HG03460 (cell line): ENCODE data around the gene CCDC149.

Source experiments
- ATAC-seq: cut with Tn5 transposase; IDR thresholded peaks from one replicate; pipeline ENCODE4 v1.9.1; 2021; ENCODE audit not compliant: unreplicated experiment

Gene CCDC149

DNA sequence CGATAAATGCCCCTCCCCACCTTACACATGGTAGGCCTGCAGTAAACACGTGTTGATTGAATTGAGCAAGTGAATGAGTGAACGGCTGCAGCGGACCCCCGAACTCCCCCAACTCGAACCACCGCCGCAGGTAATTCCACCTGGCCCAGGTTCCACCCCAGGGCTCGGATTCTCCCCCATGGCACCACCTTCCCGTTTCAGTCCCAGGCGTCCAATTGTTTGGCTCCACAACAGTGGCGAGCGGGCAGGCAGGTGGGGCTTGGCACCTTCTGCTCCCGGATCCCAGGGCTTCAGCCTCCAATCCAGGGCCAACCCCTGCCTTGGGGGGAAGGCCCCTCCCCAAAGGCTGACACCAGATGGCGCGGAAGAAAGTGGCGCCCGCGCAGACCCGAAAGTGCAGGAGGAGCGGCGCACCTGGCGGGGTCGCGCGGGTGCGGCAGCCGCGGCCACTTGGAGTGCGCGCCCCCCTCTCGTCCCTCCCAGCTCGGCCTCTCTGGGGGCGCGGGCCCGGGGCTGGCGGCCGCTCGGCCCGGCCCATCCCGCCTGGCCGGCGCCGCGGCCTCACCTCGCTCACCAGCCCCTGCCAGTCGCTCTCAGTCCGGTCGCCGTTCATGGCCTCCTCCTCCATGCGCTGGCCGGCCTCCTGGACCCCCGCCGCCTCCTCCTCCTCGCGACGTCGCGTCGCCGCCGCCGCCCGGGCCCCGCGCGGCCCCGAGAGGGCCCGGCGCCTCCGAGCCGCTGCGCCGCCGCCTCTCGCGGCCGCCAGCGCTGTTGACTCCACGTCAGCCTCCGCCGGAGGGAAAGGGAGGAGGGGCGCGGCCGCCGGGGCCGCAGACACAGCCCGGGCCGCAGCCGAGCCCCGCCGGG, at the start of gene CCDC149:
Gene CCDC149, minus strand, starts transcription at position 791 of the 867 bp plus-strand sequence. Its CDS starts 178 bp downstream, at position 613.
- ATAC-seq: no peak

DNA sequence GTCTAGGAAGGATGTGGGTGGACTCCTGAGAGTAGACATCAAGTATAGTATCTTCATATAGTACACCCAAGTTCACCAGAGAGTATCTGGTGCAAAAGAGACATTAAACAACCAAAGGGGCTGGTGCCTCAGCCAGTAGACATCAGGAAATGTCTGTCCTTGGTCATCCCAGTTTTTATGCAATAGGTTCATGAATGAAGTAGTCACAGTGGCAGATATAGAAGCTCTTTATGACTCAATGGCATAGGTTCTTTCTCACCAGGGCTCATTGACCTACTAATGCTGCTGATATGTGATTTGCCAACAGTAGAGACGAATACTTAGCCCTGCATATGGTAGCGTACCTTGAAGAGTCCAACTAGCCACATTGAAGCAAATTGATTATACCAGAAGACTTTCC, 45.0 kb upstream of the CCDC149 start:
- ATAC-seq: no peak

DNA sequence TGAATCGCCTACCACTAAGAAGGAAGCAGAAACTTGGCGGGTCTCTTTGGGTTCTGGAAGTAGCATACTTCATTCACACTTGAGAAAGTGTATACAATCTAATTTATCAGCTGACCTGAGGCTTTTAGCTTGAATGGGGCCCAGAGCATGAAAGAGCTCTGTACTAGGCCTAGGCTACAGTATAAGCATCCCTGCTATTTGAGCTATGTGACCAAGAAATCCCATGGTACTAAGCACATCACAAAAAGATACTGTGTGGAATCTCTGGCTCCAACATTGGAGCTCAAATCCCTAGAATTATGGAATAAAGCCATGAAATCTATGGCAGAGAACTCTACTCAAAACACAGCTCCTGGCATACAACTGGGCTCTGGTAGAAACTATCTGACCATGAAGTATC, 43.9 kb upstream of the CCDC149 start:
- no peak for ATAC-seq

GRCh38 chr4:24956091-24956490, 43.2 kb upstream of the CCDC149 start:
- ATAC-seq: no peak

GRCh38 chr4:24952667-24953066, 39.8 kb upstream of the CCDC149 start:
- ATAC-seq: no peak

- no peak for ATAC-seq
Observed at GRCh38 chr4:24949970-24950369, 37.1 kb upstream of the CCDC149 start.

GRCh38 chr4:24937917-24938281, 25.1 kb upstream of the CCDC149 start:
- ATAC-seq: no peak

DNA sequence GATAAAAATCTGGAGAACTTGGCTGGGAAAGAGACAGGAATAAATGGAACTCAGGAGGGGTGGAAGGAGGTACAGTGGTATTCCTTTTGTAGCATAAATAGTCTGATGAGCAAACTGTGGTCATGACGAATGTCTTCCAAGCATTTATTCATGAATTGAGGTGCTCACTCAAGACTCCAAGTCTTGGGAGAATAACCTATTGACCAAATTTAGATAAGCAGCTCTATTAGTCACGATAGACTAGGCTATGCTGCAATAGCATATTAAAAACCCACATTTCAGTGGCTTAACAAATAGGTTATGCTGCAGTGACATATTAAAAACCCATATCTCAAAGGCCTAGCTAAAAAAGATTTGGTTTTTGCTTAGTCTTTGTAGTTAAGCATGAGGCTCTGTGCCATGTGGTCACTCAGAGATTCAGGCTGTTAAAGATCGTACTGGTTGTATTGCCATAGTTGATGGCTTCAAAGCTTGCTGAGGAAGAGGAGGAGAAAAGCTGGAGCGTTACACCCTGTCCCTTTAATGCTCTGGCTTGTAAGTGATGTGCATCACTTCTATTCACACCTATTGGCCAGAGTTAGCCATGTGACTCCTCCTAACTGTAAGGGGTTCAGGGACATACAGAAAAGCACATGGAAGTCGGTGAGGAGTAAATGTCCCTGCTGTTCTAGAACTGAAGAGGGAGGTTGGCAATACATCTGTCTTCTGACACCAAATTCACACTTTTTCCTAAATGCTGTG, 24.5 kb upstream of the CCDC149 start:
- no peak for ATAC-seq

DNA sequence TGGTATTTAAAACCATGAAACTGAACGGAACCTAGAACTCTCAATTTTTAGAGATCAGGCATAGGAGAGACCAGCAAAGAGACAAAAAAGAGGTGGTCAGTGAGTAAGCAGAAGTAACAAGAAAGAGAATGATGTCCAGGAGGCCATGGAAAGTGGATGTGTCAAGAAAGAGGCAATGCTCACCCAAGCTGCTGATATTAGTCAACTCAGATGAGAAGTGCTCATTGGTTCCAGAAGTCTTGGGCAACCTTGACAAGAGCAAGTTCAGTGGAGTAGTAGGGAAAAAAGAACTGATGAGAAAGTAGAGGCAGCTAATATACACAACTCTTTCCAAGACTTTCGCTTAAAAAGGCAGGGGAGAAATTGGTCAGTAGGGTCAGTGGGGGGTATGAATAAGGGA, 23.0 kb upstream of the CCDC149 start:
- no peak for ATAC-seq

DNA sequence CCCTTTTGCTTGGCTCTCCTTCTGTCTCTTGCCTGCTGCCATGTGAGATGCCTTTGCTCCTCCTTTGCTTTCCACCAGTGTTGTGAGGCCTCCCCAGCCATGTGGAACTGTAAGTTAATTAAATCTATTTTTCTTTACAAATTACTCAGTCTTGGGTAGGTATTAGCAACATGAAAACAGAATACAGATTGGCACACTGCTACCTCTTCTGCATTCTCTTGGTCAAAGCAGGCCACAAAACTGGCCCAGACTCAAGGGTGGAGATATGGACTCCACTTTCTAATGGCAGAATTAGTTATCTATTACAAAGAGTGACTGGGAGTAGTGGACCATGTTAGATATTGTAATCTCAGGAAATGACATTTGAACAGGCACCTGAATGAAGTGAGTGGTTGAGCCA, 21.5 kb upstream of the CCDC149 start:
- ATAC-seq: no peak

GRCh38 chr4:24933684-24934275, 20.9 kb upstream of the CCDC149 start:
- ATAC-seq: no peak

GRCh38 chr4:24932515-24933225, 19.8 kb upstream of the CCDC149 start:
- ATAC-seq: no peak

GRCh38 chr4:24930151-24930550, 17.3 kb upstream of the CCDC149 start:
- ATAC-seq: no peak

- no peak for ATAC-seq
Observed at GRCh38 chr4:24928708-24929107, 15.9 kb upstream of the CCDC149 start.

DNA sequence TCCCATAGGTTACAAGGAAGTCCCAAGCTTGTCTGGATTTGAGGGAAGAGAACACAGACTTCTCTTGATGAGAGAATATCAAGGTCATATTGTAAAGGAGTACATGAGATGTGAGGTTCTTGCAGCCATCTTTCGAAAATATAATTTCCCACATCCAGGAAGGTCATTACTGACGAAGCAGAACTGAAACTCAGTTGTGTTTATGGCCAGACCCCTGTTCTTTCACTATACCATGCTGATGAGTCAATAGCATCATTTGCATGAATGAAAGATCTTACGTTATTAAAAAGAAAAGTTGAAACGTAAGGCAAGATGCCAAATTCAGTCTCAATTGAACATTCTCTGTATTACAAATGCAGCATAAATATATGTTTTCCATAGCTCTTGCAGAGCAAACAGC, 14.2 kb upstream of the CCDC149 start:
- ATAC-seq: no peak

DNA sequence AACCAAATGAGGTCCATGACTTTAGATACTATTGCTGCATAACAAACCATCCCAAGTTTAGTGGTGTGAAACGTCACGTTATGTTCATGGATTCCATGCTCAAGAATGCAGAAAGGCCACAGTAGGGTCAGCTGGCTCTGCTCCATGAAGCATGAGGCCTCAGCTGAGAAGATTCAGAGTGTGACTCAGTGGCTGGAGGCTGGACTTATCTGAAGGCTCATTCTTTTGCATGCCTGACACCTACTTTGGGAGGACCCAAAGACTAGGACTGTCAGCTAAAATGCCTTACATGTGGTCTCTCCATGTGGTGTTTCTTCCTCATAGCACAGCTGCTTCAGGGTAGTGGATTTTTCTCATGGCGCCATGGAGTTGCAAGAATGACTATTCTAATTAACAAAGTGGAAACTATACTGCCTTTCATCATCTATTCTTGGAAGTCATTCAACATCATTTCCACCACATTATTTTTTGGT, 11.5 kb upstream of the CCDC149 start:
- no peak for ATAC-seq

DNA sequence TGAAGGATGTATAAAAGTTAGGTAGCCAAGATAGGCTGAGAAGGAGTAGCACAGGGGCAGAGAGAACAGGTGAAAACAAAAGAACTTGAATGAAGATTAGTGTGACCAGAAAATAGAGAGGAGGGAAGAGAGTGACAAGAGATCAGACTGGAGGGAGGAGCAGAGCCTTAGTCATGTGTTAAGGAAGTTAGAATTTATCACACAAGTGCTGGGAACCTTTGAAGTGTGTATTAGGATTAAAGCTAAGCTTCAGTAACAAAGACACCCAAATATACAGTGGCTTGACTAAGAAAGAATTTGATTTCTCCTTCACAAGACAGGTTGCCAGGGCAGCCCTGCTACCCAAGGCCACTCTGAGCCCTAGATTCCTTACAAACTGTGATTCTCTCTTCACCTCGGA, 10.7 kb upstream of the CCDC149 start:
- ATAC-seq: no peak

- no peak for ATAC-seq
Observed at GRCh38 chr4:24923002-24923401, 10.2 kb upstream of the CCDC149 start.

- no peak for ATAC-seq
Observed at GRCh38 chr4:24922416-24922815, 9.6 kb upstream of the CCDC149 start.

DNA sequence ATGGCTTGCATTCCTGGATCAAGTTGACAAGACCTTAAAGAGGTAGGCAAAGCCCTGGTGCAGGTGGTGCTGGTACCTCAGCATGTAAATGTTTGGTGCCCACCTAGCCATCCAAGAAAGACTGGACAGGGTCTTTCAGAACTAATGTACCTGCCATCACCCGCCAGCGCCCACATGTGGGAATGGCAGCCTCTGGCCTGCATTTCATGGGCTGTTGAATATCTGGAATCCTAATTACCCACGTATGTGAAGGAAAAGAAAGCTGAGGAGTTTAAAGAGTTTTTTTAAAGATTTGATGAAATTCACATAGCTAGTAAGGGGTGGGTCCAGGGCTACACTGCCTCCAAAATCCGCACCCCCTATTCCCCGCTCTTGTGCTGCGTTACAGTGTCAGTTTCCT, 8.6 kb upstream of the CCDC149 start:
- ATAC-seq: no peak

DNA sequence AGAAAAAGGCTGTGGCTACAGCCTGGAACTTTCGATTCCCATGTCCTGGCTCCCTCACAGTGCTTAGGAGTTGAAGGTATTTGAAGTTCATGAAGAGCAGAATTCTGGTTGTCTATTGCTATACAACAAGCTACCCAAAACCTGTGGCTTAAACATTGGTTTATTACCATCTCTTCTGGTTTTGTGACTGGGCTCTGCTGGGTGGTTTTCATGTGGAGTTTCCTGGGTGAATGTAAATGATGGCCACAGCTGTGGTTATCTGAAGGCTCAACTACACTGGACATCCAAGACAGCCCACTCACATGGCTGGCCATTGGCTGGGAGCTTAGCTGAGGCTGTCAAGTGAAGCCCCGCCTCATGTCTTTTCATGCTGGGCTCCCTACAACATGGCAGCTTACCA, 7.2 kb upstream of the CCDC149 start:
- no peak for ATAC-seq
